Cerebellar nuclear complex (tissue), 1 donor: ENCODE results near the gene PARK7.
"Not testable (repeated sequence)": the region's sequence is repeated elsewhere in the genome, so short reads cannot be mapped to it uniquely, and the experiment has no call there.

ENCODE experiments used
- DNase-seq, 2 experiments: peaks; one replicate each; lab custom pipeline; 2025; lab: John Stamatoyannopoulos, UW

PARK7 gene

GRCh38 chr1:7961216-7962013, at the start of gene PARK7:
Gene PARK7 (plus strand): TSS chr1:7961711. CDS start chr1:7962786, 1,075 bp downstream.
- peak; percentile 86 to 97 for DNase-seq

DNA sequence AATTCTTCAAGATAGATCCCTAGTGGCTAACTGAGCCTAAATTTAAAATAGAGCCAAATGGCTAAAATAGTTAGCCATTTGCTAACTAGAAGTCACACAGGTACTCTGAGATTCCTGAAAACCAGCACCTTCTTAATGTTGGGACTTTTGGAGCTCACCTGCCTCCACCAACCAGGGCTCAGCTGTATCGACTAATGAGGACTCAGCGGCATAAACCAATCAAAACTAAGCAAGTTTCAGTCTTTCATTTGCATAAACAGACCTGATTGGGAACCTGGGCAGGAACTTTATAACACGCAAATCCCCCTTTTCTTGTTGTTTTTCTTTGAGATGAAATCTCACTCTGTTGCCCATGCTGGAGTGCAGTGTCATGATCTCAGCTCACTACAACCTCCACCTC, 49.4 kb upstream of the PARK7 start:
- no peak for DNase-seq

DNA sequence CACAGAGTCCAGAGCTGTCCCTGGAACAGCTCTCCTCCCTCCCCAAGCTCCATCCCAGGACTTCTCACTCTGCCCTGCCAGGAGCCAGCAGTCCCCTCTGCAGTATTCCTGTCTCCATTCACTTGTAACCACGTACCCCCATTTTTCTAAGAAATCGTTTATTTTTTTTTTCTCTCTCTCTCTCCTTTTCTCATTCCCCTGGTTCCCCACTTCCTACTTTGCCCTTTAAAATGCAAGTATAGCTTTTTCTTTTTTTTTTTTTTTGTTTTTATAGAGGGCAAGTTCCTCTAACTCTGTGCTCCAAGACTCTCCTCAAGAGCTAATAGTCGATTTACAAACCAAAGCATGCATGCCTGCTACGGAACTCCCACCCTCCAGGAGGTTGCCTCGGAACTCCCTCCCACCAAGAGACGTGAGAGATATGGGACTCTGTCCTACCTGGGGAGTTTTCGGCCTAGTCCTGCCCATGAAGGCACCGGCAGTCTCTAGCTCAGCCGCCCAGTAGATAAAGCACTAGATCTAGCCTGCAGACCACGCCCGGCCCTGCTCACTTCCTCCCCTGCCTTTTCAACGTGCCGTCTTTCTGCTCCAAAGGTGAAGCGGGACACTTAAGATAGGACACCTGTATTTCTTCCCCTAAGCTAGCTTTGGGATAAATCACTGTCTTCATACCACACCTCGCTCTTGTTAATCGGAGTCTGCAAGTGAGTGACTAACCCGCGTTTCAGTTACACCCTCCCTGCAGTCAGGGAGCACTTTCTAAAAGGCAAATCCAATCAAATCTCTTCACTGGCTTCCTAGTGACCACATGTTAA, 48.6 kb upstream of the PARK7 start:
- DNase-seq, result no peak

GRCh38 chr1:7915826-7916500, 45.5 kb upstream of the PARK7 start:
- no peak for DNase-seq

DNA sequence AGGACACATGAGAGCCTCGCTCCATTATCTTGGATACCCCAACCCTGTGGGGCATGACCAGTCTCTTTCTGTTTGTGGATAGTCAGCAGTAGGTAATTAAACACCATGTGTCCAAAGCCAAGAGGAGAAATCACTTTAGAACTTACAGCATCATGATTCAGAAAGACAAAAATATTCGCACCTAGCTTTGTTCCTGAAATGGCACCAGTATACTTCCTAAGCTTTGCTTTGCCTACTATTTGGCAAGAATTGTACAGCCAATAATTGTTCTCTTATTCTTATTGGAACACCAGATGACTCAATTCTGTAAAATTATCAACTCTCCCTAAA, 45.0 kb upstream of the PARK7 start:
- DNase-seq, result no peak

DNA sequence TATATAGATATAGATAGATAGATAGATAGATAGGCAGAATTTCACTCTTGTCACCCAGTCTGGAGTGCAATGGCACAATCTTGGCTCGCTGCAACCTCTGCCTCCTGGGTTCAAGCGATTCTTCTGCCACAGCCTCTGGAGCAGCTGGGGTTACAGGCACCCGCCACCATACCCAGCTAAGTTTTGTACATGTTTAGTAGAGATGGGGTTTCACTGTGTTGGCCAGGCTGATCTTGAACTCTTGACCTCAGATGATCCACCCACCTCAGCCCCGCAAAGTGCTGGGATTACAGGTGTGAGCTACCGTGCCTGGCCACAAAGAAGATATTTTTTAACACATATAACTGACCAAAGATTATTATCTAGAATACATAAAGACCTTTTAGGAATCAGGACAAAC, 43.5 kb upstream of the PARK7 start:
- not testable (repeated sequence) for DNase-seq

DNA sequence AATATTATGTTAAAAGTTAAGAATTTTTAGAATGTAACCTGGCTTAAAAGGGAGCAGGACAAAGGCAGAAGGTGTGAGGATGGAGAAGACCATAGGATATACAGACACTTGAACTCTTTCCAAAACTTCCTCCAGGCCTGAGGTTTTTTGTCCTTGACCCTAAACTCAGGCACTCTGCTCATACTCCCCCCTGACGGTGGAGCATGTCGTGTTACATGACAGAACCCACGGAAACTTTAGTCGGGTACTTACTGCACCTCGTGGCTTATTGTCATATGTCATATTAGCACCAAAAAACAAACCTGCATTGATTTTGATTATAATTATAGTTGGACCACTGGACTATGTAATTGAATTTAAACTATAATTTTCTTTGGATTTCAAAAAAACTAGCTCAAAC, 41.6 kb upstream of the PARK7 start:
- DNase-seq, result no peak

- DNase-seq, result no peak
Measured at GRCh38 chr1:7921796-7922195, 39.7 kb upstream of the PARK7 start.

DNA sequence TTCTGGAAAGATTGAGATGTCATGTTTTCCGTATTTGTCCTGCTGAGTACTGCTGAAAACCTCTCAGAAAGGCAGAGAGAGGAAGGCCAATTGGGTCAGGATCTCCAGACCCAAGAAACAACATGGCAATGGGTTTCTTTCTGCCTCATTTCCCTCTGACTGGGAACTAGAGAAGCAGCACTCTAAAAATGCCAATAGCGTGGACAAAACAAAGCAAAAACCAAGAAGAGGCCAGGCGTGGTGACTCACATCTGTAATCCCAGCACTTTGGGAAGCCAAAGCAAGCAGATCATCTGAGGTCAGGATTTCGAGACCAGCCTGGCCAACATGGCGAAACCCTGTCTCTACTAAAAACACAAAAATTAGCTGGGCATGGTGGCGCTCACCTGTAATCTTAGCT, 39.2 kb upstream of the PARK7 start:
- DNase-seq, result no peak

DNA sequence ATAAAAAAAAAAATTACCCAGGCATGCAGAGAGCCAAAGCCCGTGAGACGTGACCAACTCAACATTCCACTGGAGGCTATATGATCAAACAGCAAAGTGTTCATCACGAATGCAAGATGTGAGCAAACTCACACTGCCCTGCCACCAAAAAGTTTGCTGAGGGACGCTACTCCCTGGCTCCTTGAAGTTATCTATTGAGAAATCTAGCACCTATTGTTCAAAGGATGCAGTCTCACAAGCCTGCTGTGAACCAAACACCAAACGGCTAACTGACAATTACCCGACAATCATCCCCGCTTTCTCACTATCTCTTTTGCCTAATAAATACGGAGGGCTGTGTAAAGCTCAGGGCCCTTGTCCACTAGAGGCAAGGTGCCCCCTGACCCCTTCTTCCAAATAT, 34.5 kb upstream of the PARK7 start:
- not testable (repeated sequence) for DNase-seq

DNA sequence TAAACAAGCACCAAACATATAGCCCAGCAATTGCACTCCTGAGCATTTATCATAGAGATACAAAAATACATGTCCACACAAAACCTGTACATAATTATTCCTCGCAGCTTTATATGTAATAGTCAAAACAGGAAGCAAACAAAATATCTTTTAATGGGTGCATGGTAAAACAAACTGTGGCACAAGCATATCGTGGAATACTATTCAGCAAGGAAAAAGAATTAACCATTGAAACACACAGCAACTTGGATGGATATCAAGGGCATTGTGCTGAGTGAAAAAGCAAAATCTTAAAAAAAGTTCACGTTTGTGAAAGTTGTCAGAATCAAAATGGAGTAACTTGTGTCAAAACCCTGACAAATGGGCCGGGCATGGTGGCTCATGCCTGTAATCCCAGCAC, 33.3 kb upstream of the PARK7 start:
- no peak for DNase-seq

DNA sequence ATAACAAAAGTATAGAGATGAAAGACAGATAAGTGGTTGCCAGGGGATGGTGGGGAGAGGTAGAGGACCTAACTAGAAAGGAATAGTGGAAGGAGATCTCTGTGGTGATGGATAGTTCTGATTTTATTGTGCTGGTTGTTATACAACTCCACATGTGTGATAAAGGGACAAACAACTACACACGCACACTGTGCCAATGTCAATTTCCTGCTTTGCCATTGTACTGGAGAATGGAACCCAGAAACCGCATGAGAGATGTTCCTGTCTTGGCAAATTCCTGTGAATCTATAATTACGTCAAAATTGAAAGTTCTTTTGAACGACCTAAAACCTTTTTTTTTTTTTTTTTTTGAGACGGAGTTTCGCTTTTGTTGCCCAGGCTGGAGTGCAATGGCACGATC, 31.9 kb upstream of the PARK7 start:
- DNase-seq, result no peak

GRCh38 chr1:7930645-7931445, 30.7 kb upstream of the PARK7 start:
- no peak for DNase-seq

- DNase-seq, result no peak
Measured at GRCh38 chr1:7931446-7931812, 30.1 kb upstream of the PARK7 start.

DNA sequence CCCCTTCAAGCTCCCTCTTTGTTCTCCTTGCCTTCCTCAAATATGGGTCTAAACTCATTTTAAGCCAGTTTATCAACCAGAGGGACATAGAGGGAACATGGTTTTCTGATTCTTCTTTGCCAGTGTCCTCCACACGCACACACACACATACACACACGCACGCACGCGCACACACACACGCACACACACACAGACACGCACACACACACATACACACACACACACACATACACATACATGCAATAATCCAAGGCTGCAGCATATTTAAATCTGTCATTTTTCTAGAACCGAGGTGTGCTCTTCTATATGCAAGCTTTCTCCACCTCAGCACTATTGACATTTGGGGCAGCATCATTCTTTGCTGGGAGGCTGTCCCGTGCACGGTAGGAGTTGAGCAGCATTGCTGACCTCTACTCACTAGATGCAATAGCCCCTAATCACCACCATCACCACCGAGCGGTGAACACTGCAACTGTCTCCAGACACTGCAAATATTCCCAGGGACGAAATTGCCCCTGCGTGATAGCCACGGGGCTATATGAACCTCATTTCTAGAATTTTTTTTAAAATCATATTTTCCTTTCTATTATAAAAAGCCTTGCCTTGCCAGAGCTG, 28.9 kb upstream of the PARK7 start:
- no peak for DNase-seq

DNA sequence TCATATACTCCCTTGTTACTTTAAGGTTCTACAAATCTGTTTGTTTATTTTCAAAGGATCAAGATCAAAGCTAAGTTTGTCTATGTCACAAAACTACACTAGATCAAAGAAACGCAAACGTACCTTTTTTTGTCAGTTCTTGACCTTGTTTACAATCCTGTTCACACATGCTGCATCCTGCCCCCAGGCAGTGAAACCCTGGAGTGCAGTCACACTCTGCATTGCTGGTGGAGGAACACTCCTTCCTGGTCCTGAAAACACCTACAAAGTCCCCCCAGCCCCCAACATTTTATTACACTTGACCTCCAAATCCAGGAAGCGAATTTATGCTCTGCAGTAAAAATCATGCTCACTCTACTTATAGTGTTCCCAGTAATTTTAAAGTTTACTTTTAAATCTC, 23.4 kb upstream of the PARK7 start:
- DNase-seq, result no peak

DNA sequence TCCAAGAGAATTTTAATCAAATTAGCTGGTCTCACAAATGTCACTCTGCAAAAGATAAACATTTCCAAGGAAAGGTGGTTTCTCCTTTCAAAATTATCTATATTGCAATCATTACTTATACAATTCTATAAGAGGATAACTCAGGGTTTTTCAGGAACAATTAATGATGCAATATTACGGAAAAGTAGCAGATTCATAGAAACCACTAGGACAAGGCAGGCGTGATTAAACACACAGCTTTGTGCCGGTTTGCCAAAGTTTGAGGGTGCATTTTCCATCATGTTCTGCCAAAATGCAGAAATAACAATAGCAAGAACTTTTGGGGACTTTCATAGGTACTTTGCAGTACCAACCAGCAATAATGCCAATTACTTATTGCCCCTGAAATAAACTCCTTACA, 21.5 kb upstream of the PARK7 start:
- no peak for DNase-seq

- no peak for DNase-seq
Measured at GRCh38 chr1:7940745-7941436, 20.6 kb upstream of the PARK7 start, which contains the start of gene TNFRSF9. Gene TNFRSF9 (minus strand): TSS chr1:7940839. CDS start chr1:7939994, 845 bp downstream.

- DNase-seq, result no peak
Measured at GRCh38 chr1:7941437-7941793, 20.1 kb upstream of the PARK7 start.

GRCh38 chr1:7942214-7942921, 19.1 kb upstream of the PARK7 start:
- no peak for DNase-seq
